B cell (primary cell): ENCODE results near the gene TBCD. TPM values are rescaled to one million over a fixed set of nuclear protein-coding genes. Genes with fewer than 3 reads are reported as not detected.
A peak's percentile ranks its signal among the peaks of the same experiment; 100 is the strongest.

Experiments used
- ATAC-seq: fragments of 200-7000 bp; cut with Tn5 transposase; one replicate; pipeline ENCODE4 v1.10.0; 2021; ENCODE audit warnings: low read depth, mild to moderate bottlenecking, moderate number of reproducible peaks, moderate library complexity
- CTCF ChIA-PET: fragments of 350-600 bp; sonication (Branson Sonifier 250); formaldehyde crosslinking; loops from one replicate; lab custom pipeline; 2021; ENCODE audit warnings: antibody characterized with exemption, inconsistent platforms; lab: Charles Lee
- POLR2A ChIA-PET: fragments of 350-600 bp; sonication (Branson Sonifier 250); formaldehyde crosslinking; loops from one replicate; lab custom pipeline; 2021; ENCODE audit warnings: antibody characterized with exemption; lab: Charles Lee
- DNase-seq: peaks from one replicate; pipeline ENCODE4 v3.0.0; 2013
- H2AFZ ChIP-seq: 2 replicates; pipeline ENCODE4 v1.6.1; 2012; ENCODE audit warnings: mild to moderate bottlenecking, low read depth, low read length; ENCODE audit not compliant: insufficient read depth, poor library complexity, severe bottlenecking
- H3K27ac ChIP-seq, 2 donors: 1 replicate in 1 of 2; 2 replicates in 1 of 2; pipeline ENCODE4 v1.5.1; 2012 to 2013; ENCODE audit warnings: low read length in 2 of 2, mild to moderate bottlenecking in 2 of 2, moderate library complexity in 1 of 2
- H3K27me3 ChIP-seq, 4 experiments: fragments of 200-600 bp in 1 of 4; sonication (generic) in 1 of 4; replicated peaks in 1 of 4; 1 replicate in 2 of 4; 2 replicates in 2 of 4; pipeline versions ENCODE4 v1.6.1 to v1.7.0; 2013 to 2016; ENCODE audit warnings: low read length in 3 of 4, mild to moderate bottlenecking in 2 of 4, mixed read lengths in 1 of 4, moderate library complexity in 1 of 4; ENCODE audit not compliant: insufficient read depth in 4 of 4, control insufficient read depth in 3 of 4; ENCODE audit errors: control extremely low read depth in 1 of 4
- H3K36me3 ChIP-seq, 2 experiments: replicated peaks in 1 of 2; 1 replicate in 1 of 2; 2 replicates in 1 of 2; pipeline versions ENCODE4 v1.6.1 to v1.7.1; 2013; ENCODE audit warnings: low read length in 1 of 2; ENCODE audit not compliant: insufficient read depth in 2 of 2, control insufficient read depth in 1 of 2; ENCODE audit errors: control extremely low read depth in 1 of 2, extremely low read depth in 1 of 2
- H3K4me1 ChIP-seq, 2 donors: fragments of 200-600 bp in 1 of 2; sonication (generic) in 1 of 2; 1 replicate in 1 of 2; 2 replicates in 1 of 2; pipeline versions ENCODE4 v1.5.1 to v1.6.1; 2013 to 2017; ENCODE audit warnings: low read length in 2 of 2; ENCODE audit not compliant: control insufficient read depth in 2 of 2, insufficient read depth in 2 of 2
- H3K4me2 ChIP-seq: replicated peaks from 2 replicates; pipeline ENCODE3; 2012; ENCODE audit warnings: mild to moderate bottlenecking, low read depth, low read length; ENCODE audit not compliant: poor library complexity, severe bottlenecking
- H3K4me3 ChIP-seq, 5 experiments: fragments of 200-600 bp in 1 of 5; sonication (generic) in 1 of 5; 1 replicate in 3 of 5; 2 replicates in 2 of 5; pipeline versions ENCODE4 v1.5.1 to v1.7.0; 2011 to 2016; ENCODE audit warnings: low read length in 4 of 5, mild to moderate bottlenecking in 4 of 5, low read depth in 2 of 5, control low read depth in 1 of 5, moderate library complexity in 1 of 5; ENCODE audit not compliant: insufficient read depth in 1 of 5; ENCODE audit errors: control extremely low read depth in 1 of 5, extremely low read depth in 1 of 5
- H3K79me2 ChIP-seq: fragments of 200-600 bp; sonication (generic); one replicate; pipeline ENCODE4 v1.6.0; 2016; ENCODE audit warnings: low read length; ENCODE audit not compliant: control insufficient read depth, insufficient read depth
- H3K9ac ChIP-seq: fragments of 200-600 bp; sonication (generic); 2 replicates; pipeline ENCODE4 v1.6.1; 2017; ENCODE audit warnings: mild to moderate bottlenecking, low read length, moderate library complexity
- H3K9me3 ChIP-seq, 3 donors: one replicate each; pipeline versions ENCODE4 v1.6.1 to v1.7.1; 2013; ENCODE audit warnings: low read length in 2 of 3; ENCODE audit not compliant: control insufficient read depth in 2 of 3, insufficient read depth in 1 of 3; ENCODE audit errors: control extremely low read depth in 1 of 3
- H4K20me1 ChIP-seq: 2 replicates; pipeline ENCODE4 v1.6.0; 2012; ENCODE audit warnings: mild to moderate bottlenecking, low read length; ENCODE audit not compliant: insufficient read depth, control insufficient read depth, poor library complexity, severe bottlenecking
- H3K27ac Mint-ChIP-seq: one replicate; pipeline ENCODE4 v1.8.0; 2021; ENCODE audit warnings: mixed read lengths
- H3K27me3 Mint-ChIP-seq: one replicate; pipeline ENCODE4 v1.8.0; 2021; ENCODE audit warnings: mixed read lengths
- H3K4me1 Mint-ChIP-seq: one replicate; pipeline ENCODE4 v1.8.0; 2021; ENCODE audit warnings: mixed read lengths
- H3K4me3 Mint-ChIP-seq: one replicate; pipeline ENCODE4 v1.8.0; 2021; ENCODE audit warnings: mixed read lengths
- H3K9me3 Mint-ChIP-seq: one replicate; pipeline ENCODE4 v1.8.0; 2022; ENCODE audit warnings: mixed read lengths; ENCODE audit not compliant: insufficient read depth
- EZH2 ChIP-seq: IDR thresholded peaks from 2 replicates; pipeline ENCODE4 v1.6.1; 2012; ENCODE audit warnings: borderline replicate concordance, low read depth, mild to moderate bottlenecking, moderate library complexity, low read length; ENCODE audit not compliant: insufficient read depth, poor library complexity, severe bottlenecking
- WGBS: methylation state at CpG from one replicate; pipeline ENCODE4 v1.1.5; 2013; ENCODE audit warnings: missing lambda C conversion rate; ENCODE audit not compliant: insufficient coverage; 5-methylcytosine and 5-hydroxymethylcytosine counted together
- intact Hi-C: fragments of 100-400 bp; cut with micrococcal nuclease; formaldehyde crosslinking; loops from one replicate; pipeline ENCODE4 v1.10.0; 2022
- polyA plus RNA-seq: library from polyadenylated mRNA; depleted of rRNA; stranded (reverse); fragments of >200 nt; gene quantifications from 2 replicates; pipeline ENCODE4 v1.2.3, GENCODE V29; 2012
- total RNA-seq, 2 donors: library from RNA; stranded (reverse); fragments of 120-200 nt in 1 of 2; gene quantifications; 1 replicate in 1 of 2; 2 replicates in 1 of 2; pipeline versions ENCODE4 v1.2.3 to v1.2.4, GENCODE V29; 2013 to 2022
- TF ChIP-seq, protein P1 (sequence below): fragments of 200-600 bp; IDR thresholded peaks from one replicate; pipeline ENCODE4 v1.8.0; 2022; ENCODE audit warnings: antibody characterized with exemption, mild to moderate bottlenecking

Gene TBCD
- total and polyA plus RNA-seq, 2 donors (not counting 1 experiment from before 2014, with no cell fraction given) = 60.8 to 101 TPM

DNA sequence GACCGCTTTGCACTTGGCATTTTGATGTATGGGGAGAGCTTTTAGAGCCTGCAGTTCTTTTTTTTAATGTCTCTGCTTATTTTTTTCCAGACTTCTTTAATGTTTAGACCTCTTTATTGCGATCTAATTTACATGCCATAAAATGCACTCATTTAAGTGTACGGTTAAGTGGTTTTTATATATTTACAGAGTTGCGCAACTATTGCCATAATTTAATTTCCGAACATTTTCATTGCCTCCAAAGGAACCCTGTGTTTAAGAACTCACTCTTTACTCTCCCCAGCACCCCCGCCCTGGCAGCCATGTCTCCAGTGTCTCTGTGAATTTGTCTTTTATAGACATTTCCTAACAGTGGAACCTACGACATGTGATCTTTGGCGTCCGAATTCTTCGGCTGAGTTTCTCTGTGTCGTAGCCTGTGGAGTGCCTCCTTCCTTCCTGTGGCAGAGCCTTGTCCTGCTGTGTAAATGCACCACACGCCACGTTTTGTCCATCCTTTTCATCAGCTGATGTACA lies 64.0 kb downstream of the TBCD start:
- Mint-ChIP-seq H3K4me3 (no peak overlapping the region), H3K27me3 (no peaks in the 10 kb centered on the region), H3K27ac (peak overlapping the region; percentile 20), H3K9me3 (peaks cover 6% of the 10 kb centered on the region), H3K4me1 (peaks cover 34% of the 10 kb centered on the region)
- 97% methylated on average over 7 of the region's 13 CpGs for WGBS
- H3K9me3 ChIP-seq = peaks cover 0 to 10% (median 6%) of the 10 kb centered on the region in 3 donors
- peaks cover 0 to 9% of the 10 kb centered on the region in 2 experiments for H3K36me3 ChIP-seq
- no peaks in the 10 kb centered on the region for H3K27me3 ChIP-seq
- H2AFZ ChIP-seq = no peak overlapping the region
- ATAC-seq = no peak
- no peak overlapping the region for H3K4me3 ChIP-seq
- CTCF ChIA-PET = interaction anchor here (1.1 to 1.3 kb wide), 3 partner anchors 23 to 99 kb away, joined by 3 read pairs; no protein-coding TSS in a partner anchor
- H3K79me2 ChIP-seq = no peaks in the 10 kb centered on the region
- POLR2A ChIA-PET = no interaction called here
- H3K4me2 ChIP-seq = no peak overlapping the region
- H3K4me1 ChIP-seq = peaks cover 24 to 34% of the 10 kb centered on the region in 2 donors
- TF ChIP-seq EZH2 = no peak
- TF ChIP-seq, protein P1, sequence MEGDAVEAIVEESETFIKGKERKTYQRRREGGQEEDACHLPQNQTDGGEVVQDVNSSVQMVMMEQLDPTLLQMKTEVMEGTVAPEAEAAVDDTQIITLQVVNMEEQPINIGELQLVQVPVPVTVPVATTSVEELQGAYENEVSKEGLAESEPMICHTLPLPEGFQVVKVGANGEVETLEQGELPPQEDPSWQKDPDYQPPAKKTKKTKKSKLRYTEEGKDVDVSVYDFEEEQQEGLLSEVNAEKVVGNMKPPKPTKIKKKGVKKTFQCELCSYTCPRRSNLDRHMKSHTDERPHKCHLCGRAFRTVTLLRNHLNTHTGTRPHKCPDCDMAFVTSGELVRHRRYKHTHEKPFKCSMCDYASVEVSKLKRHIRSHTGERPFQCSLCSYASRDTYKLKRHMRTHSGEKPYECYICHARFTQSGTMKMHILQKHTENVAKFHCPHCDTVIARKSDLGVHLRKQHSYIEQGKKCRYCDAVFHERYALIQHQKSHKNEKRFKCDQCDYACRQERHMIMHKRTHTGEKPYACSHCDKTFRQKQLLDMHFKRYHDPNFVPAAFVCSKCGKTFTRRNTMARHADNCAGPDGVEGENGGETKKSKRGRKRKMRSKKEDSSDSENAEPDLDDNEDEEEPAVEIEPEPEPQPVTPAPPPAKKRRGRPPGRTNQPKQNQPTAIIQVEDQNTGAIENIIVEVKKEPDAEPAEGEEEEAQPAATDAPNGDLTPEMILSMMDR = no peak
- intact Hi-C loops = no loop called here
- no peaks in the 10 kb centered on the region for H4K20me1 ChIP-seq
- no peak for DNase-seq
- H3K9ac ChIP-seq = no peak overlapping the region
- H3K27ac ChIP-seq = no peak overlapping the region

- no peaks in the 10 kb centered on the region for H3K27me3 Mint-ChIP-seq
- peaks cover 24 to 34% of the 10 kb centered on the region in 2 donors for H3K4me1 ChIP-seq
- ATAC-seq (no peak), DNase-seq (no peak)
- H3K4me2 ChIP-seq = no peak overlapping the region
- peaks cover 0 to 9% of the 10 kb centered on the region in 2 experiments for H3K36me3 ChIP-seq
- intact Hi-C loops = no loop called here
- no peak overlapping the region for H3K4me3 ChIP-seq
- ChIA-PET CTCF (no interaction called here), POLR2A (no interaction called here)
- H3K4me1 Mint-ChIP-seq = peaks cover 34% of the 10 kb centered on the region
- no peak for TF ChIP-seq EZH2
- TF ChIP-seq, protein P1 = no peak
- H2AFZ ChIP-seq = no peak overlapping the region
- H3K9ac ChIP-seq = no peak overlapping the region
- no peak overlapping the region for H3K4me3 Mint-ChIP-seq
- peak overlapping the region; percentile 20 for H3K27ac Mint-ChIP-seq
- no peaks in the 10 kb centered on the region for H3K79me2 ChIP-seq
- H3K27me3 ChIP-seq = no peaks in the 10 kb centered on the region
- 100% methylated on average over 1 of the region's 7 CpGs for WGBS
- H3K9me3 ChIP-seq = peaks cover 0 to 12% (median 6%) of the 10 kb centered on the region in 3 donors
- peaks cover 6% of the 10 kb centered on the region for H3K9me3 Mint-ChIP-seq
- H3K27ac ChIP-seq = no peak overlapping the region
- no peaks in the 10 kb centered on the region for H4K20me1 ChIP-seq
Measured at GRCh38 chr17:82816358-82816757, 64.5 kb downstream of the TBCD start.
